ENCODE measurements around the gene TAF9.

DNA sequence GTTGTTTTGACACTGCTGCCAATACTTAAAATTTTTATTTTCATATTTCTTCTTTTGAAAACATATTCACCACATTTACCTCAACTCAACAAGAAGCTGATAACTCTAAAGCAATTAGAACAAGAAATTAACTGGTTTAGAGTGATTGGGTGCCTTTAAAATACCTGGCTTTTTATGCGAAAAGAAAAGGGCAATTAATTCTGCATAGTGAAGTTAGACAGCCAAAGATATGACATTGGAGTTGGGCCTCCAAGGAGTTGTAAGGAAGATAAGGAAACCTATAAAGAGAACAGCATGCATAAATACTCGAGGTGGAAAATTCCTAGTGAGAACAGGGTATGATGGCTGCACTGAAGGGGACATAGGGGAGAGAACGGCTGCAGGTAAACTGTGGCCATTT is 9.6 kb downstream of the TAF9 start:
- TF ChIP-seq, protein P1, sequence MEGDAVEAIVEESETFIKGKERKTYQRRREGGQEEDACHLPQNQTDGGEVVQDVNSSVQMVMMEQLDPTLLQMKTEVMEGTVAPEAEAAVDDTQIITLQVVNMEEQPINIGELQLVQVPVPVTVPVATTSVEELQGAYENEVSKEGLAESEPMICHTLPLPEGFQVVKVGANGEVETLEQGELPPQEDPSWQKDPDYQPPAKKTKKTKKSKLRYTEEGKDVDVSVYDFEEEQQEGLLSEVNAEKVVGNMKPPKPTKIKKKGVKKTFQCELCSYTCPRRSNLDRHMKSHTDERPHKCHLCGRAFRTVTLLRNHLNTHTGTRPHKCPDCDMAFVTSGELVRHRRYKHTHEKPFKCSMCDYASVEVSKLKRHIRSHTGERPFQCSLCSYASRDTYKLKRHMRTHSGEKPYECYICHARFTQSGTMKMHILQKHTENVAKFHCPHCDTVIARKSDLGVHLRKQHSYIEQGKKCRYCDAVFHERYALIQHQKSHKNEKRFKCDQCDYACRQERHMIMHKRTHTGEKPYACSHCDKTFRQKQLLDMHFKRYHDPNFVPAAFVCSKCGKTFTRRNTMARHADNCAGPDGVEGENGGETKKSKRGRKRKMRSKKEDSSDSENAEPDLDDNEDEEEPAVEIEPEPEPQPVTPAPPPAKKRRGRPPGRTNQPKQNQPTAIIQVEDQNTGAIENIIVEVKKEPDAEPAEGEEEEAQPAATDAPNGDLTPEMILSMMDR (IDR thresholded peaks at IDR 0.05; ENCODE audit: low read depth, low read length): no peak
- no peak for TF ChIP-seq EZH2phosphoT487 (IDR thresholded peaks at IDR 0.05; ENCODE audit: low read depth)
